ENCODE measurements around the gene SPATA24. TPM values are rescaled to one million over a fixed set of nuclear protein-coding genes. Genes with fewer than 3 reads are reported as not detected.

Gene SPATA24
- total and polyA plus RNA-seq, 2 experiments from 2014 or later = 16.0 to 20.6 TPM

- TF ChIP-seq ZNF462 (CRISPR knock-in tag; IDR thresholded peaks at IDR 0.05) = no peak
- no peak for TF ChIP-seq EZH2 (IDR thresholded peaks at IDR 0.05; ENCODE audit: low read depth, unreplicated experiment)
- TF ChIP-seq ZNF114 (CRISPR knock-in tag; IDR thresholded peaks at IDR 0.05) = no peak
- no peak for TF ChIP-seq CREB1 (CRISPR knock-in tag; IDR thresholded peaks at IDR 0.05; ENCODE audit: low read depth)
- no peak for TF ChIP-seq POLR2AphosphoS5 (IDR thresholded peaks at IDR 0.05; ENCODE audit: low read depth)
These were observed 22.5 kb upstream of the SPATA24 start (continued) for GRCh38 chr5:139426203-139426885.

GRCh38 chr5:139425497-139425896, 21.6 kb upstream of the SPATA24 start:
- Histone ChIP-seq H3K4me1 (ENCODE audit: insufficient read depth) (no peaks in the 10 kb centered on the region), H3K79me2 (replicated peaks; ENCODE audit: insufficient read depth) (no peaks in the 10 kb centered on the region), H3K27ac (ENCODE audit: low read depth) (no peak overlapping the region), H2AFZ (no peak overlapping the region), H3F3A (replicated peaks; ENCODE audit: low read depth) (no peaks in the 10 kb centered on the region; the same call in 1 of the 2 replicates), H3K36me3 (ENCODE audit: insufficient read depth) (peaks cover 2% of the 10 kb centered on the region; the same call in 1 of the 2 replicates), H3K4me2 (no peak overlapping the region), H3K9me2 (ENCODE audit: insufficient read depth) (no peaks in the 10 kb centered on the region), H4K20me1 (replicated peaks; ENCODE audit: insufficient read depth) (no peaks in the 10 kb centered on the region), H3K4me3 (no peak overlapping the region), H3K27me3 (ENCODE audit: insufficient read depth) (no peaks in the 10 kb centered on the region)
- Mint-ChIP-seq H3K36me3 (ENCODE audit: low read depth) (peaks cover 40% of the 10 kb centered on the region), H3K4me1 (0 out of 3 replicates have a peak, but pooled peaks cover 3% of the 10 kb centered on the region), H3K27ac (no peak overlapping the region), H3K9me3 (no peaks in the 10 kb centered on the region), H3K4me3 (no peak overlapping the region), H3K27me3 (ENCODE audit: insufficient read depth, low read depth, poor library complexity) (peaks cover 2% of the 10 kb centered on the region)
- DNase-seq (ENCODE audit: low spot score) (no peak), ATAC-seq (no peak)
- TF ChIP-seq ZNF462 (CRISPR knock-in tag; IDR thresholded peaks at IDR 0.05) = no peak
- TF ChIP-seq CREB1 (CRISPR knock-in tag; IDR thresholded peaks at IDR 0.05; ENCODE audit: low read depth) = no peak
- no peak for TF ChIP-seq ZNF331 (CRISPR knock-in tag; IDR thresholded peaks at IDR 0.05; ENCODE audit: low read depth)
- no peak for TF ChIP-seq ZNF114 (CRISPR knock-in tag; IDR thresholded peaks at IDR 0.05)
- no peak for TF ChIP-seq STAT1 (IDR thresholded peaks at IDR 0.05; ENCODE audit: unreplicated experiment)

All from GM23338 (cell line).